Measurements from ENCODE around the gene ACYP1.
A peak's percentile ranks its signal among the peaks of the same experiment; 100 is the strongest.

Gene ACYP1

GRCh38 chr14:75030147-75030546 lies 33.7 kb downstream of the ACYP1 start:
- DNase-seq, result no peak

DNA sequence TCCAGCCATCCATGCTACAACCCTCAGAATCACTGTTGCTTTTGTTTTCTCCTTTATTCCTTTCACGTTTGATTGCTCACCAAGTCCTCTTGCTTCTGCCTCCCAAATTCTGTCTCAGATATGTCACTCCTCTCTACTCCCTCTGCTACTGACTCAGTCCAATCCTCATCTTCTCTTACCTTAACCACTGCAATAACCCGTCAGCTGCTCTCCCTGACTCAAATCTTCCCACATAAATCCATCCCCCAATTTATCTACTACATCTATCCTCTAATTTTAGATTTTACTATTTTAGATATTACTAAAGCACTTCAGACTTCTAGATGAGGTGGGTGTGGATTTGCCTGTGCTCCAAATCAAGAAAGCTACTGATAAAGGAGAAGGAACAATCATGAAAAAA lies 37.9 kb downstream of the ACYP1 start:
- DNase-seq, result no peak

DNA sequence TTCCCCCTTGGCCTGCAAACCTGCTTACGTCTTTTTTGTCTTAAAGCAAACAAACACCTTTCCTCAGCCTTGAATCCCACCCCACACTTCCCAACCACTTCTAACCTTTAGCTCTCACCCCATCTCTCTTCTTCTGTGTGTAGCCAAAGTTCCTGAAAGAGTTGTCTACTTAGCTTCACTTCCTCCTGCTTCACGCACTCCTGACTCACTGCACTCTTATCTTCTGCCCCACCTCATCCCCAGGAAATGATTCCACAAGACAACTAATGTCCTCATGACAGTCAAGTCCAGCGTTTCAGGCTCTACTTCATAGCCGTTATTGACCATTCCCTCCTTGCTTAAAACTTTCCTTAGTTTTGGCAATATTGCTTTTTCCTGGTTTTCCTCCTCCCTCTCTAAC lies 38.7 kb downstream of the ACYP1 start:
- no peak for DNase-seq

GRCh38 chr14:75023108-75023507 lies 40.7 kb downstream of the ACYP1 start:
- DNase-seq, result no peak

DNA sequence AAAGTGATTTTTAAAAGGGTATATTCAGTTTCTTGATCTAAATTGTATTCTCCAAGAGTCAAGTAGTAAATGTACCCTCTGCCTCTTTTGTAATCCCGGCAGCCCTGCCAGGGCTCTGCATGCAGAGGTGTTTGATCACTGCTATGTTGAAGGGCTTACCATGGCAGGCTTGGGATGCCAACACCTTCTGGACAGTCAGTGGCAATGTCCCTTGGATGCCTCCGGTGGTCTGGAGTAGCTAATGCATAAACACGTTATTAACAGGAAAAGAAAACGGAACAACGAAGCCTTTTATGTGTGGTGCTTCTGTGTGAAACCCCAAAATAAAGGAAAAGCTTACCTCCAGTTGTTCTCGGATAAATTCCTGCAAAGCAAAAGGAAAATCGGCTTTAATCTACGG lies 41.2 kb downstream of the ACYP1 start:
- DNase-seq, result peak; percentile 5

- no peak for DNase-seq
These were observed 45.1 kb downstream of the ACYP1 start for GRCh38 chr14:75018694-75019093.

DNA sequence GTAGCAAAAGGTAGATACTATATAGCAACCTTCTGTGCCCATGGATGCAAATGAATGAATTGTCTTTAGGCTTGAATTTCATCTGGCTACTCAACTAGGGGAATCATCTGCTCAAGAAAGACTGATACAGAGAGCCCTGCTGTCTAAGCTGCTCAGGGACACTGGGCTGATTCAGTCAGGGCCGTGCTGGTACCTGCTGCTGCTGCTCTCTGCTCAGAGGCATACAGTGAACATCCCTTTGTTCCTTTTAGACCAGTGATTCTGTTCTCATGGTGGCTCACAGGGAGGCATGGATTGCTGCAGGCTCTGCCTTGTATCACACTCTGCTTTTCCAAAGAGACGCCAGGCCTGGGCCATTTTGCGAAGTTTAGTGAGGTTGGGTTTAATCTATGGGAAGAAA lies 47.0 kb downstream of the ACYP1 start:
- no peak for DNase-seq

DNA sequence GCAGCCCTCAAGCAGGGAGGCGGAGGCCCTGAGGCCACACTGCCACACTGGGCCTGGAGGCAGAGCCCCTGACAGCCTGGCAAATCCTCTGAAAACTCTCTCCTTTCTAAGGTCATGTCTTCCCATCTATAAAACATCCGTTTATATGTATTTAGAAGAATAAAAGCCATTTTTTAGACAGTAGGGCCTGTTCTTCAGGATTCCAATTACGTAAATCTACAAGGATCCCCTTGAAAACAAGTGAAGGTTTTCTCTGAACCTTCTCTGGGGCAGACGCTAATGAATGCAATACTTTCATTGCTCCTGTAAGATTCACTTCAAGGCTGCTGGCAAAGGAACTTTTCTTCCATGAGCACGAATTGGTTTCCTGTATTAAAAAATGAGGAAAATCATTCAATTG lies 48.3 kb downstream of the ACYP1 start:
- no peak for DNase-seq

GRCh38 chr14:75013290-75013689 lies 50.5 kb downstream of the ACYP1 start:
- no peak for DNase-seq

DNA sequence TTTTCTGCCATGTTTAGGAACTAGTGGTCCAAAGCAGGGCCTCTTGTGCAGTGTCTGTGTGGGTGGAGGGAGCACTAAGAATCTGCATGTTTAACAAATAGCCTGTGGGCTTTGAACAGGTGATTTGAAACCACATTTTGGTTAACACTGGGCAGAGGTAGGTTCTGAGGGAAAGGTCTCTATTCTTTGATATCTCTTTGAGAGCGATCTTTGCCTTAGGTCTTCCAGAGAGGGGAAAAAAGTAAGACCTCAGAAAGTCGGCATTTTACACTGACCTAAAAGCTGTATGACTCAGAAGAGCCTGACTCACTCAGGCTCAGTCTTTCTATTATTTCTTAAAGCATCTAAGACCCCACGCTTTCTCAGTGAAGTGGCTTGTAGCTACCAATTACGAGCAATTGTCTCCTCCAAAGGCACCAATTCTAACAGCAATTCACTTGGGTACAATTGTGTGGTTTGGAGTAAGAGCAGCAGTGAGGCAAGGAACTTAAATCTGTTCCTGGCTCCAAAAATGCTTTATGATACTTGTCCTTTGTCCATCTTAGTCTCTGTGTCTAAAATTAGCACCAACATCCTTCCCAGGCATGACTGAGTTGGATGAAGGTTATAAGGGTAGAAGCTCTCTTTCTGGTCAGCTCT lies 52.3 kb downstream of the ACYP1 start:
- DNase-seq, result no peak

GRCh38 chr14:75010472-75011093 lies 53.2 kb downstream of the ACYP1 start:
- DNase-seq, result no peak

DNA sequence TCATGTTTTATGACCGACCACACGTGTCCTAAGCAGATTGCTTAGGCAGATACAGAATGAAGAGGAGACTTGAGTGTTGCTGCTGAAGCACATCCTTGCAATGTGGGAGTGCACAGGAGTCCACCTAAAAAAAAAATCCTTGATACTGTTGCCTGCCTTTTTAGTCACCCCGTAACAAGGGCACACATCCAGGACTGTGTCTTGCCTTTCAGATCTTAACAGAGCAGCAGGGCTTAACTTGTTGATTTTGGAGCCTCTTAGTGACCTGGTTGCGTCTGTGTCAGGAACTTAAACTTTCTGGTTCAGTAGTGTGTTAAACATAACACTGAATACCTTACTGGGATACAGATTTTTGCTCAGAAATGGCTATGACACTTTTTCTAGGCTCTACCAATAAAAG lies 54.6 kb downstream of the ACYP1 start:
- DNase-seq, result no peak

DNA sequence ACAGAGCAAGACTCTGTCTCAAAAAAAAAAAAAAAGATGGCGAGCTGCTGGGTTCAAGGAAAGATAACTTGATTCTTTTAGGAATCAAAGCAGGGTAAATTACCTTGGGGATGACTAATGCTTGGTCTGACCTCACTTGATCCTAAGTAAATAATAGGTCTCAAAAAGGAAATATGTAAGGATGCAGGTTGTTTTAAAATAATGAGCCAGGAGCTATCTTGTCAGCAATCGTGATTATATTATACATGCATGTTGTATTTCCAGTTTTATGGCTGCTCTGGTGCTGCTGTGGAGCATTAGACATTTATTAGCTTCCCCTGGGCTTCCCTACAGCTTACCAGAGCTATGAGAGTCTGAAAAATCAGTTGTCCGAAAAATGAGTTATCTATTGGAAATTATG lies 58.5 kb downstream of the ACYP1 start:
- DNase-seq, result no peak

DNA sequence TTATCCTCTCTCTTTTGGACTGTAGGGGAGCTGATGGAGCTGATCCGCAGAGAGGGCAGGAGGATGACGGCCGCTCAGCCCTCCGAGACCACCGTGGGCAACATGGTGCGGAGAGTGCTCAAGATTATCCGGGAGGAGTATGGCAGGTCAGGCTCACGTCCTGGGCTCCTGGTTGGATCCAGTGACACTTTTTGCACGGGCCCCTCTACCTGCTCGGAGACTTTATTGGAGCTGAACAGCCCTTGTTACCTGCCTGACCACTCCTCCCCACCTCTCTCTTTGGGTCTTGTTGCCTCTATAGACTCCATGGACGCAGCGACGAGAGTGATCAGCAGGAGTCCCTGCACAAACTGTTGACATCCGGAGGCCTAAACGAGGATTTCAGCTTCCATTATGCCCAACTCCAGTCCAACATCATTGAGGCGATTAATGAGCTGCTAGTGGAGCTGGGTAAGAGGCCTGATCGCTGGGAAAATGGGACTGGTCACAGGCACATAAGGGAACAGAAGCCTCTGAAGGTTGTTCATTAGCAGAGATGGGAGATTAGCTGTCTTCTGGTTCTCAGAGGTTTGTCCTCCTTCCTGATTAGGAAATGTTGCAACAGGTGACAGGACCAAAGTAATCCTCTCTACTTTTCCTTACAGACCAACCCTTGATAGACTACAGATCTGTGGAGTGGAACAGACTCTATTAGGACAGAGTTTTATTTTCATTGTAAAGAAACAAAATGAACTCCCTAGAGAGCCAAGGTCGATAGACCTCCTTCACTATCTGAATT lies 60.4 kb downstream of the ACYP1 start:
- no peak for DNase-seq

Measured in NCI-H1105 treated with DMSO at 0.1 percent for 48 hours (cell line).